ENCODE results near the gene ASL. TPM values are rescaled to one million over a fixed set of nuclear protein-coding genes. Genes with fewer than 3 reads are reported as not detected.
A peak's percentile ranks its signal among the peaks of the same experiment; 100 is the strongest.

ASL gene
- total and polyA plus RNA-seq, 9 of the 15 experiments (the other 6 are each of a cell fraction or from before 2014, with no cell fraction given): 2.6 to 67.0 (median 33.3) TPM

GRCh38 chr7:66114743-66115649 lies 39.4 kb downstream of the ASL start, which contains the start of gene CRCP (continued):
- peak; percentile 39; the same call in 1 of the 2 replicates for TF ChIP-seq ARID3B (CRISPR knock-in tag; IDR thresholded peaks at IDR 0.05; ENCODE audit: borderline replicate concordance)
- peak; percentile 39; the same call in 1 of the 2 replicates for TF ChIP-seq ZSCAN29 (IDR thresholded peaks at IDR 0.05)
- TF ChIP-seq ZBTB26 (CRISPR knock-in tag; IDR thresholded peaks at IDR 0.05): 0 out of 2 replicates have a peak, but pooled peaks have one; percentile 32
- peak; percentile 90 for TF ChIP-seq ZBTB9 (CRISPR knock-in tag; IDR thresholded peaks at IDR 0.05)
- TF ChIP-seq EHMT2 (IDR thresholded peaks at IDR 0.05): 0 out of 2 replicates have a peak, but pooled peaks have one; percentile 10
- TF ChIP-seq ZNF655 (CRISPR knock-in tag; IDR thresholded peaks at IDR 0.05): no peak
- TF ChIP-seq KLF16 (IDR thresholded peaks at IDR 0.05): peak; percentile 66; the same call in 1 of the 2 replicates
- no peak for TF ChIP-seq SMAD1 (IDR thresholded peaks at IDR 0.05; ENCODE audit: low read depth, low read length, partially characterized antibody)
- no peak for TF ChIP-seq NR2C2 (CRISPR knock-in tag; IDR thresholded peaks at IDR 0.05)
- peak; percentile 87 for TF ChIP-seq NR2C2 (tag; IDR thresholded peaks at IDR 0.05)
- no peak; the same call in 1 of the 2 replicates for TF ChIP-seq FOXK1 (CRISPR knock-in tag; IDR thresholded peaks at IDR 0.05; ENCODE audit: borderline replicate concordance)
- TF ChIP-seq KDM4B (IDR thresholded peaks at IDR 0.05; ENCODE audit: borderline replicate concordance in 2 of 2, low read depth in 1 of 2): 0 out of 4 replicates have a peak, but pooled peaks of 1 of the 2 experiments have one; percentile 67
- no peak for TF ChIP-seq CEBPG (CRISPR knock-in tag; IDR thresholded peaks at IDR 0.05)
- TF ChIP-seq CEBPG (tag; conservative IDR thresholded peaks at IDR 0.05 in 1 of 2, IDR thresholded peaks at IDR 0.05 in 1 of 2): no peak
- TF ChIP-seq MEIS2 (IDR thresholded peaks at IDR 0.05; ENCODE audit: partially characterized antibody): peak; percentile 43
- TF ChIP-seq NCOR1 (IDR thresholded peaks at IDR 0.05): peak; percentile 14; the same call in 1 of the 2 replicates
- no peak for TF ChIP-seq ZBED1 (IDR thresholded peaks at IDR 0.05)
- no peak; the same call in 1 of the 2 replicates for TF ChIP-seq TEAD2 (tag; IDR thresholded peaks at IDR 0.05)
- no peak for TF ChIP-seq USF1 (CRISPR knock-in tag; IDR thresholded peaks at IDR 0.05)
- 0 out of 2 replicates have a peak, but pooled peaks have one; percentile 22 for TF ChIP-seq DIDO1 (tag; IDR thresholded peaks at IDR 0.05; ENCODE audit: low read depth)
- TF ChIP-seq PHF20 (IDR thresholded peaks at IDR 0.05; ENCODE audit: partially characterized antibody): peak; percentile 86
- no peak for TF ChIP-seq ZNF699 (CRISPR knock-in tag; IDR thresholded peaks at IDR 0.05; ENCODE audit: insufficient replicate concordance)

Data from K562 (cell line).